Smooth muscle cell (in vitro differentiated cells): ENCODE data around the gene STXBP1. TPM values are rescaled to one million over a fixed set of nuclear protein-coding genes. Genes with fewer than 3 reads are reported as not detected.
A peak's percentile ranks its signal among the peaks of the same experiment; 100 is the strongest.

Experiments
- DNase-seq: peaks from one replicate; lab custom pipeline; 2025; ENCODE audit not compliant: unreplicated experiment; lab: John Stamatoyannopoulos, UW
- H2AFZ ChIP-seq: fragments of 200-600 bp; sonication (generic); 2 replicates; pipeline ENCODE4 v1.6.0; 2016; ENCODE audit warnings: antibody characterized with exemption, low read depth, mild to moderate bottlenecking
- H3F3A ChIP-seq: fragments of 200-600 bp; sonication (generic); 2 replicates; pipeline ENCODE4 v1.6.0; 2017; ENCODE audit warnings: antibody characterized with exemption, low read depth
- H3K27ac ChIP-seq: fragments of 200-600 bp; sonication (generic); 2 replicates; pipeline ENCODE4 v1.5.1; 2016; ENCODE audit warnings: low read depth, mild to moderate bottlenecking
- H3K27me3 ChIP-seq: fragments of 200-600 bp; sonication (generic); 2 replicates; pipeline ENCODE4 v1.6.1; 2016; ENCODE audit warnings: low read depth, mild to moderate bottlenecking
- H3K36me3 ChIP-seq: fragments of 200-600 bp; sonication (generic); 2 replicates; pipeline ENCODE4 v1.5.1; 2016; ENCODE audit warnings: low read depth
- H3K4me1 ChIP-seq: fragments of 200-600 bp; sonication (generic); 2 replicates; pipeline ENCODE4 v1.5.1; 2016; ENCODE audit warnings: low read depth
- H3K4me2 ChIP-seq: fragments of 200-600 bp; sonication (generic); 2 replicates; pipeline ENCODE4 v1.6.0; 2016; ENCODE audit warnings: mild to moderate bottlenecking
- H3K4me3 ChIP-seq: fragments of 200-600 bp; sonication (generic); 2 replicates; pipeline ENCODE4 v1.5.1; 2016; ENCODE audit warnings: mild to moderate bottlenecking
- H3K79me2 ChIP-seq: fragments of 200-600 bp; sonication (generic); 2 replicates; pipeline ENCODE4 v1.6.0; 2016; ENCODE audit warnings: low read depth, mild to moderate bottlenecking
- H3K9ac ChIP-seq: fragments of 200-600 bp; sonication (generic); 2 replicates; pipeline ENCODE4 v1.6.0; 2016; ENCODE audit warnings: low read depth
- H3K9me3 ChIP-seq: fragments of 200-600 bp; sonication (generic); replicated peaks from 2 replicates; pipeline ENCODE4 v1.5.1; 2016; ENCODE audit warnings: low read depth
- H4K20me1 ChIP-seq: fragments of 200-600 bp; sonication (generic); 2 replicates; pipeline ENCODE4 v1.6.0; 2016; ENCODE audit warnings: low read depth
- WGBS: methylation state at CpG from one replicate; pipeline ENCODE4 v1.1.7; 2016; ENCODE audit warnings: low lambda C conversion rate; 5-methylcytosine and 5-hydroxymethylcytosine counted together
- polyA plus RNA-seq: library from polyadenylated mRNA; unstranded; fragments of >200 nt; fragmentation: Nextera tagmentation; extraction: Ambion mirVana; gene quantifications from 2 replicates; pipeline ENCODE4 v1.2.1, GENCODE V29; 2016
- total RNA-seq: library from RNA; depleted of rRNA; stranded (reverse); fragments of >200 nt; gene quantifications from 2 replicates; pipeline ENCODE4 v1.2.3, GENCODE V29; 2014
- TF ChIP-seq, protein P1 (sequence below): fragments of 200-600 bp; sonication (generic); IDR thresholded peaks from 2 replicates; pipeline ENCODE4 v1.5.1; 2017; ENCODE audit warnings: borderline replicate concordance, mild to moderate bottlenecking, antibody characterized with exemption; ENCODE audit not compliant: insufficient read depth, poor library complexity, severe bottlenecking

The STXBP1 gene
- total and polyA plus RNA-seq, 2 experiments from 2014 or later: 22.4 to 22.8 TPM

DNA sequence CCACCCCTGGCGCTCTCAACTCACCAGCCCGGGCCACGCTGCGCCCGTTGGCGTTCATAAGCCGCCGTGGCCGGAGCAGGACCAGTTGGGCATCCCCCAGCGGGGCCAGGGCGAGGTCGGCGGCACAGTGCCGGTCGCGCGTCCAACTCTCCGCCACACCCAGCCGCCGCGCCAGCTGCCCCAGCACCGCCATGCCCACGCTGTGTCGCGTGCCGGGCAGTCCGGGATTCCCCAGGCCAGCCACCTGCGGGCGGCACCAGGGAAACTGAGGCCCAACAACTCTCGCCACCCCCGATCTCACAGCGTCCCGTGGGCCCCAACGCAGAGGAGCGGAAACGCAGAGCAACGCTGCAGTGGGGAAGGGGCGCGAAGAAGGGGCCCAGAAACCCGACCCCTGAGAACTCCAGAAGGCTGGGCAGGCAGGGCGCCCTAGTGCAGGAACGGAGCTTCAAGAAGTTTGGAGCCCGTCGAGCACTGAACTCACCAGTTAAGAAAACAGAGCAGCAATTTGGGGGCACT, 102.9 kb downstream of the STXBP1 start:
- no peaks in the 10 kb centered on the region for H3F3A ChIP-seq
- peaks cover 11% of the 10 kb centered on the region for H3K4me1 ChIP-seq
- H3K36me3 ChIP-seq: no peaks in the 10 kb centered on the region
- H3K9me3 ChIP-seq: no peaks in the 10 kb centered on the region
- H3K4me3 ChIP-seq: peak overlapping the region; percentile 71
- peak overlapping the region; percentile 100 for H3K4me2 ChIP-seq
- no peaks in the 10 kb centered on the region for H3K79me2 ChIP-seq
- H3K9ac ChIP-seq: peak overlapping the region; percentile 85
- H2AFZ ChIP-seq: peak overlapping the region; percentile 99
- no peak for DNase-seq
- under 1% methylated on average over 27 of the region's 44 CpGs for WGBS
- TF ChIP-seq, protein P1, sequence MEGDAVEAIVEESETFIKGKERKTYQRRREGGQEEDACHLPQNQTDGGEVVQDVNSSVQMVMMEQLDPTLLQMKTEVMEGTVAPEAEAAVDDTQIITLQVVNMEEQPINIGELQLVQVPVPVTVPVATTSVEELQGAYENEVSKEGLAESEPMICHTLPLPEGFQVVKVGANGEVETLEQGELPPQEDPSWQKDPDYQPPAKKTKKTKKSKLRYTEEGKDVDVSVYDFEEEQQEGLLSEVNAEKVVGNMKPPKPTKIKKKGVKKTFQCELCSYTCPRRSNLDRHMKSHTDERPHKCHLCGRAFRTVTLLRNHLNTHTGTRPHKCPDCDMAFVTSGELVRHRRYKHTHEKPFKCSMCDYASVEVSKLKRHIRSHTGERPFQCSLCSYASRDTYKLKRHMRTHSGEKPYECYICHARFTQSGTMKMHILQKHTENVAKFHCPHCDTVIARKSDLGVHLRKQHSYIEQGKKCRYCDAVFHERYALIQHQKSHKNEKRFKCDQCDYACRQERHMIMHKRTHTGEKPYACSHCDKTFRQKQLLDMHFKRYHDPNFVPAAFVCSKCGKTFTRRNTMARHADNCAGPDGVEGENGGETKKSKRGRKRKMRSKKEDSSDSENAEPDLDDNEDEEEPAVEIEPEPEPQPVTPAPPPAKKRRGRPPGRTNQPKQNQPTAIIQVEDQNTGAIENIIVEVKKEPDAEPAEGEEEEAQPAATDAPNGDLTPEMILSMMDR: no peak
- H3K27me3 ChIP-seq: no peaks in the 10 kb centered on the region
- no peaks in the 10 kb centered on the region for H4K20me1 ChIP-seq
- peak overlapping the region; percentile 63 for H3K27ac ChIP-seq

DNA sequence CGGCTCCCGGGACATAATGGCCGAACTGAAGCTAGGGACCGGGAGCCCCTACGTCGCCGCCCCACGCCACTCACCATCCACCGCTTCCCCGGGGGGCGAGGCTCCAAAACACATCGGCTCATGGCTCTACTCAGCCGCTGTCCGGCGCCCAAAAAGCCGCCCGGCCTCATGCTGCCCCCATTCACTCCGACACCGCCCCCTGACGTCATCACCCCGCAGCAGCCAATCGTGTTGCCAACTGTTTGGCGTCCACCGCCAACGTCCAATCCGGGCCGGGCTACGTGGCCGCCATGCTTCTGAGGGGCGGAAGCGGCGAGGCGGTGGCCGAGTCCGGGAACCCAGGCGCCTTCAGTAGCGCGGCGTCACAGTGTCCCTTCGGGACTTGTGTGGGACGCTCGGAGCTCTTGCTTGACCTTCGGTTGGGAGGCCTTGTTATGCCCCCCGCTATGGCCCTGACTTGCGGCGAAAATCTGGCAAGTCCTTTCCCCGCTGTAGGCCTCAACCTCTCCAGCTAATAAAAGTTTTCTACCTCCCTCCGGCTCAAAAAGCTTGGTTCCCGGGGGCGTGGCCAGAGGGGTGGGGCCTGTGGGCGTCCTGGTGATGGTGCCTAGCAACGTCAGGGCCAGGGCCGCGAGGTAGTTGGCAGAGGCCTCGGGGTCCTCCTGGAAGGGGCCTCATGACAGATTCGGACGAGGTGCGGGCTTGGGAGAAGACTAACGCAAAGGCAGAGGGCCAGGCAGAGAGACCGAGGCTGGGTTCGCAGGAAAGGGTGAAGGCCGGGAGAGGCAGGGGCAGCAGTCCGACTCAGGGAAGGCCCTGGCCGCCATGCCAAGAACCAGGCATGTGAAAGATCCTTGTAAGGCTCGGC, 103.6 kb downstream of the STXBP1 start, which contains the start of the genes PTRH1 and TTC16:
Gene PTRH1 (minus strand): TSS at position 194 of the 868 bp plus-strand sequence. CDS start 24 bp downstream, at position 170.
Gene TTC16 (plus strand): TSS at position 610 of the 868 bp plus-strand sequence. CDS start 67 bp downstream, at position 677.
- peak within 1 kb of the TSS; percentile 63 for H3K27ac ChIP-seq
- TF ChIP-seq, protein P1: no peak
- peak within 1 kb of the TSS; percentile 85 for H3K9ac ChIP-seq
- peak; percentile 93 for DNase-seq
- H4K20me1 ChIP-seq: no peaks in the 10 kb centered on the region
- no peaks in the 10 kb centered on the region for H3K79me2 ChIP-seq
- peak within 1 kb of the TSS; percentile 71 for H3K4me3 ChIP-seq
- H3F3A ChIP-seq: no peaks in the 10 kb centered on the region
- no peaks in the 10 kb centered on the region for H3K27me3 ChIP-seq
- H3K9me3 ChIP-seq: no peaks in the 10 kb centered on the region
- WGBS: 8% methylated on average over 59 of the region's 65 CpGs
- peak within 1 kb of the TSS; percentile 99 for H2AFZ ChIP-seq
- H3K4me1 ChIP-seq: peaks cover 11% of the 10 kb centered on the region
- H3K36me3 ChIP-seq: no peaks in the 10 kb centered on the region
- H3K4me2 ChIP-seq: peak within 1 kb of the TSS; percentile 100

DNA sequence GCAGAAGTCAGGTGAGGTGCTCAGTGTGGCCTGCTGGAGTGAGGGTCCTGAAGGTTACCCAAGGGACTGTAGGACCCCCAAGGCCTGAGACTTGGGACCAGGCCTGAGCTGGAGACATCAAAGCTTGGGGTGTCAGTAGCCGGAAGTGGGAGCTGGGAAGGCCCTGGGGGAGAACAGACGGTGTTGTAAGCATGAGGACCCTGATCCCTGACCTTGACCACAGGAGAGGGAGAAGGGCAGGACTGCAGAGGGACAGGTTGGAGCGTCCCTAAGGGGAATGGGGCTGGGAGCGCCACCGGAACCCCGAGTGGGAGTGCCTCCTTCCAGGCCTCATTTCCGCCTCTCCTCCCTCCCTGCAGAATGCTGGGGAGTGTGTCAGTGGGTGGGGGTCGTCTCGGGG, 104.3 kb downstream of the STXBP1 start:
- H3K4me1 ChIP-seq: peaks cover 11% of the 10 kb centered on the region
- 88% methylated on average over 9 of the region's 9 CpGs for WGBS
- H4K20me1 ChIP-seq: no peaks in the 10 kb centered on the region
- H3K79me2 ChIP-seq: no peaks in the 10 kb centered on the region
- no peaks in the 10 kb centered on the region for H3K27me3 ChIP-seq
- H3K9me3 ChIP-seq: no peaks in the 10 kb centered on the region
- H3K9ac ChIP-seq: peak overlapping the region; percentile 77
- DNase-seq: no peak
- H3K36me3 ChIP-seq: no peaks in the 10 kb centered on the region
- no peak overlapping the region for H3K4me3 ChIP-seq
- no peak overlapping the region for H2AFZ ChIP-seq
- H3F3A ChIP-seq: no peaks in the 10 kb centered on the region
- H3K4me2 ChIP-seq: peak overlapping the region; percentile 100
- H3K27ac ChIP-seq: peak overlapping the region; percentile 55
- TF ChIP-seq, protein P1: no peak
